Activated T-cell treated with anti-CD3 and anti-CD28 coated beads, Interleukin-2, amount 50 U/mL, for 48 hours (primary cell): ENCODE results near the gene VPS18.
A peak's percentile ranks its signal among the peaks of the same experiment; 100 is the strongest.

ENCODE experiments used
- DNase-seq, 2 experiments: peaks; one replicate each; pipeline ENCODE4 v3.0.0-alpha.2; 2020

The VPS18 gene

DNA sequence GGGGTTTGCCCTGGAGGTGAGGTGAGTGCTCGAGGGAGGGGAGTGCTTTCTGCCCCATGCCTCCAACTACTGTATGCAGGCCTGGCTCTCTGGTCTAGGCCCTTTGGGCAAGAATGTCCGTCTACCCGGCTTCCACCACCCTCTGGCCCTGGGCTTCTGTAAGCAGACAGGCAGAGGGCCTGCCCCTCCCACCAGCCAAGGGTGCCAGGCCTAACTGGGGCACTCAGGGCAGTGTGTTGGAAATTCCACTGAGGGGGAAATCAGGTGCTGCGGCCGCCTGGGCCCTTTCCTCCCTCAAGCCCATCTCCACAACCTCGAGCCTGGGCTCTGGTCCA is 44.3 kb downstream of the VPS18 start:
- no peak for DNase-seq

DNA sequence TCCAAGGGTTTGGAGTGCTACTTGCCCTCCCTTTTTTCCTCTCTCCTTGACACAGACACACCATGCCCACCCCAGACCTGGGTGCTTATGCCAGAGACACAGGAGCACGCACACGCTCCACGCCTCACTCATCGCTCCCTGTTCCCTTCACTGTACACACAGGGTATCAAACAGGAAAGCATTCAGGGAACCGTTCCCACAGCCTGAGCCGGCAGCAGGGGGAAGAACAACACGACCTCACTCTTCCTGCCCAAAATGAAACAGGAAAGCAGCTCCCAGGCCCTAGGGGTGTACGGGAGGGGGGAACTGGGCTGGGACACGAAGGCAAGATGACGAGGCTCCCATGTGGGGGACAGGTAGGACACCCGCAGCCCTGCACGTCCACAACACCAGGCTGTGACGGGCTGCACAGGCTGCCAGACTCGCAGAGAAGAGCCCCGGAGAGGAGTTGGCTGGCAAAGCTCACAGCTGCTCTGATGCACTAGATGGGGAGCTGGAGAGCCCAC is 46.1 kb downstream of the VPS18 start:
- peak in 1 of 2 experiments; percentile 47 for DNase-seq

- DNase-seq: no peak
These were observed 46.8 kb downstream of the VPS18 start for GRCh38 chr15:40941068-40941527.

- DNase-seq: peak; percentile 72 to 80
These were observed 47.5 kb downstream of the VPS18 start for GRCh38 chr15:40941528-40942336.

DNA sequence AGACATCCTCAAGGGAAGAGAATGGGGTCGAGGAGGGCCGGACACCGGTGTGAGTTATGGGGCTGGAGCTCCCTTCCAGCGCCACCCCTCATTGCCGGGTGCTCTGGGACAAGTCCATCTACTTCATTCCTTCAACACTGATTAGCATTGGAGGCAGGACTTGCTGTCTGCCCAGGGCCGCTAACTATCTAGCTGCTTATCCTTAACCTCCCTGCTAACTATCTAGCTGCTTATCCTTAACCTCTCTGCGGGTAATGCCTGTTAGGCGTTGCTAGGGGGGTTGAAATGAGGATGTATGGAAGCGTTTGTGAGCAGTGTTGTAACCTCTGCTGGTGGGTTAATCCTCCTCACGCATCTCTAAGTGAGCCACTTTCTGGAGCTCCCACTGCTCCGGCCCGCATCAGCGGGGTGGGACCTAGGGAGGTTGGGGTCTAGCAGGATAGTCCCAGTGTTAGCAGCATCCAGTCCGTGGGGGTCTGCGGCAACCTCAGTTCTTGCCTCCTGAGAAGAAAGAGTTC is 48.1 kb downstream of the VPS18 start:
- no peak for DNase-seq

- DNase-seq: no peak
These were observed 48.6 kb downstream of the VPS18 start for GRCh38 chr15:40942878-40943277.

GRCh38 chr15:40943764-40944365 is 49.6 kb downstream of the VPS18 start:
- no peak for DNase-seq

DNA sequence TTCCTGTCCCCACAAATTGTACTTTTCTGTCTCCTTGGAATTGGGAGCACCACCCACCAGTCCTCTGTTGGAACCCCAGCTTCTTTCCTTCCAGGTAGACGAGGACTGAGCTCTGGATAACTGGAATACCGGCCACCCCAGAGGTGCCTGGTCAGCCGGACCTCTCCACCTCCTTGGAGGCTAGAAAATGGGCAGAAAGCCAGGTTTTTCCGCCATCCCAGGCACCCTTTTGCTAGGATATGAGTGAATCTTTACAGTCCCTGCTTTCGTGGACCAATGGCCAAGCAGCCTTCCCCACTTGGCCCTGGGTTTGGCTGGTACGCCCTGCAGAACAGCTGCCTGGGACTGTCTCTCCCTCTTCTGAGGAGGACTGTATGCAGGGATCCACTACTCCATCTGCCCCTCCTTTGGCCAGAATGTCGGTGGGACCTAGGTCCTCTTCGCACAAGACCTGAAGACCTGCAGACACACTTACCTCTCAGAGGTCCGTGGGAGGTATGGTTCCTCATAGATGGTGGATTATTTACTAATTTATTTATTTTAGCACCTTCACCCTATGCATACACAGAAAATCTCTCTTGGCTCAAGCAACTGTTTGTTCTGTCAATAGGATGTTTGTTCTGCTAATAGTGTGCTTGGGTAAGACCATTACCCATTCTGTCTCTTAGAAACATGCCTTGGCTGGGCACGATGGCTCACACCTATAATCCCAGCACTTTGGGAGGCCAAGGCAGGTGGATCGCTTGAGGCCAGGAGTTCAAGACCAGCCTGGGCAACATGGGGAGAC is 50.5 kb downstream of the VPS18 start:
- DNase-seq: no peak

- DNase-seq: no peak
These were observed 54.6 kb downstream of the VPS18 start for GRCh38 chr15:40948706-40949473.

DNA sequence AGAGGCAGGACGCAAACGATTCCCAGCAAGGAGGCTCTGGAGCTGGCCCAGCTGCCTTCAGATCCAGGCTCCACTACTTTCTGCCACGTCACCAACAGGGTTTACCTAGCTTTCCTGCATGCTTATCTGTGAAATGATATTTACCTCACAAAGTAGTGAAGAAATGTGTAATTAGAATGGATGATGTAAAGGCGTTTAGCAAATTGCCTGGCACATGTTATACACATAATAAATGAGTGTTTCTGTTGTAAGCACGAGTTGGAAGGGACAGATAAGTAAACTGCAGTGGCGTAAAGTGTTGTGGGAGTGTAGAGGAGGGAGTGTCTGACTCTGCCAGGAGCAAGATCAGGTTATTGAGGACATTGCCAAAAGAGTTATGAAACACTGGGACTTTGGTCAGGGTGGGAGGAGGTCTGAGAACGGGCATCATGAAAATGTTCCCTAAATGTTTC is 55.5 kb downstream of the VPS18 start:
- no peak for DNase-seq

DNA sequence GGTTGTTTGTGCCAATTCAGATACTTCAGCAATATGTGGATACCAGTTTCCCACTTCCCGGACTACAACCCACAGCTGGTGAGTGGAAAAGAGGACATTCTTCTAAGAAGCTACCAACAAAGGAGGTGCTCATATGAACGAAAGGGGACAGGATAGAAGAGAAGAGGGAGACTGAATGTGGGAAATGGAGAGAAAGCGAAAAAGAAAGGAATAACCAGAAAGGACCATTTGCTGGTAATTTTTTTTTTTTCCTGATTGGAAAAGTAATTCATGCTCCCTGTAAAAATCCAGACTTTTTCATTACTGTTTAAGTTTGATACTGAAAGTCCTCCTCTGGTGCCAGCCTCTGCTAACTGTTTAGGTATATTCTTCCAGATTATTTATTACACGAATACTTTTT is 57.5 kb downstream of the VPS18 start:
- no peak for DNase-seq

- no peak for DNase-seq
These were observed 58.2 kb downstream of the VPS18 start for GRCh38 chr15:40952301-40952900.

GRCh38 chr15:40952901-40953712 is 58.9 kb downstream of the VPS18 start, which contains the start of gene CHAC1:
CHAC1 (plus strand) TSS chr15:40953471; CDS start chr15:40953584, 113 bp downstream.
- DNase-seq: peak; percentile 97 to 98
